HFF-Myc (cell line): Measurements from ENCODE around the gene SIGLEC12.

Experiments used
- DNase-seq: peaks from one replicate; pipeline ENCODE4 v3.0.0-alpha.2; 2011; ENCODE audit warnings: low read depth; ENCODE audit errors: extremely low read depth
- H3K4me3 ChIP-seq: replicated peaks from 2 replicates; pipeline ENCODE4 v1.5.1; 2011; ENCODE audit warnings: low read depth, mild to moderate bottlenecking, control low read depth, low read length
- TF ChIP-seq, protein P1 (sequence below): IDR thresholded peaks from 2 replicates; pipeline ENCODE4 v1.5.1; 2012; ENCODE audit warnings: mild to moderate bottlenecking, low read depth, low read length, control low read depth; ENCODE audit errors: missing control alignments

Gene SIGLEC12

DNA sequence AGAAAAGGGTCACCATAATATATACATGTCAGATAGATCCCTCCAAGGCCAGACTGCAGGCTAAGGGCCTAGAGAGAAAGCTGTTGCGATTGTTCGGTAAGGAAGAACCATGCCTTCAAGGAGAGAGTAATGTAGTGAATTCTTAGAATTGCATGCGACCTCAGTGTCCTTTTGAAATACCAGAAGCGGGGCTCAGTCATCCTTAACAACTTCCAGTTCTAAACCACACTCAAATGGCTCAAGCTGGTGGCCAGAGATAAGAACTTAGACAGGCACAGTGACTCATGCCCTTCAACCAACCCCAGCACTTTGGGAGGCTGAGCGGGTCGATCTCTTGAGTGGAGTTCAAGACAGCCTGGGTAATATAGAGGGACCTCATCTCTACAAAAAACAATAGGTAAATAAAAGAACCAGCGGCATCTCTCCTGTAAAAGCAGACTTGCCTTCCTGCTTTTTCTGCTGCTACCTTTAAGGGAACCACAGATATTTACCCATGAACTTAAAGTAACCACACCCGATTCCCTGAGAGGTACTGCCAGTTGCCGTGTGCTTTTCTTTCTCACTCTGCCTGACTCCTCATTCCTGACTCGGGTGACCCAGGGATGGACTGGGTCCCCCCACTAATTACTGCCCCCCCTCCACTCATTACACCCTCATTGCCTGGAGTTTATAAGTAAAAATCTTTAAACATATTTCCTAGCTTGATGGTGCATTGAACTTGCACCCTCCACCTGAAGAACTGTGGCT lies 45.2 kb upstream of the SIGLEC12 start:
- TF ChIP-seq, protein P1, sequence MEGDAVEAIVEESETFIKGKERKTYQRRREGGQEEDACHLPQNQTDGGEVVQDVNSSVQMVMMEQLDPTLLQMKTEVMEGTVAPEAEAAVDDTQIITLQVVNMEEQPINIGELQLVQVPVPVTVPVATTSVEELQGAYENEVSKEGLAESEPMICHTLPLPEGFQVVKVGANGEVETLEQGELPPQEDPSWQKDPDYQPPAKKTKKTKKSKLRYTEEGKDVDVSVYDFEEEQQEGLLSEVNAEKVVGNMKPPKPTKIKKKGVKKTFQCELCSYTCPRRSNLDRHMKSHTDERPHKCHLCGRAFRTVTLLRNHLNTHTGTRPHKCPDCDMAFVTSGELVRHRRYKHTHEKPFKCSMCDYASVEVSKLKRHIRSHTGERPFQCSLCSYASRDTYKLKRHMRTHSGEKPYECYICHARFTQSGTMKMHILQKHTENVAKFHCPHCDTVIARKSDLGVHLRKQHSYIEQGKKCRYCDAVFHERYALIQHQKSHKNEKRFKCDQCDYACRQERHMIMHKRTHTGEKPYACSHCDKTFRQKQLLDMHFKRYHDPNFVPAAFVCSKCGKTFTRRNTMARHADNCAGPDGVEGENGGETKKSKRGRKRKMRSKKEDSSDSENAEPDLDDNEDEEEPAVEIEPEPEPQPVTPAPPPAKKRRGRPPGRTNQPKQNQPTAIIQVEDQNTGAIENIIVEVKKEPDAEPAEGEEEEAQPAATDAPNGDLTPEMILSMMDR, result no peak
- no peak overlapping the region for H3K4me3 ChIP-seq
- DNase-seq, result no peak

DNA sequence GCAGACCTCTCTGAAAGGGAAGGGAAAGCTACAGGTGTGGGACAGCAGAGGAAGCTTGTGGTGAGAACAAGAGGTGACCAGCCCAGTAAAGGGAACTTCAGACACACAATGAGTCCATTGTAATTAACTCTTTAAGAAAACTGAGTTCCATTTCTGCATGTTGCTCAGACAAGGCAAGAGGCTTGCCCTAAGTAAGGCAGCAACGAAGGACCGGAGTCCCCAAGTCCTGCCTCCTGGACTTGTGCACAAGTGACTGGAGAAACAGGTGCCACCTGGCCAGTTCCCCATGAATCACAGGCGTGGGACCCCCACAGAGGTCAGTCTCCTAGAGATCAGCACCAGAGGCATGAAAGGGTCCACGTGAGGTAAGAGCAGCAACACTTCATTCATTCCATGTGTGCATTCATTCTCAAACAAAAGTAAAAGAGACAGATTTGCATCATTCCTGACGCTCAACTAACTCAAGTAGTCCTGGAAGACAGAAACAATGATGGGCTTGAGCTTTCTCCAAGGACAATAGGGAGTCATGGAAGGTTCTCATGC lies 44.6 kb upstream of the SIGLEC12 start:
- no peak overlapping the region for H3K4me3 ChIP-seq
- DNase-seq, result no peak
- TF ChIP-seq, protein P1, result no peak

DNA sequence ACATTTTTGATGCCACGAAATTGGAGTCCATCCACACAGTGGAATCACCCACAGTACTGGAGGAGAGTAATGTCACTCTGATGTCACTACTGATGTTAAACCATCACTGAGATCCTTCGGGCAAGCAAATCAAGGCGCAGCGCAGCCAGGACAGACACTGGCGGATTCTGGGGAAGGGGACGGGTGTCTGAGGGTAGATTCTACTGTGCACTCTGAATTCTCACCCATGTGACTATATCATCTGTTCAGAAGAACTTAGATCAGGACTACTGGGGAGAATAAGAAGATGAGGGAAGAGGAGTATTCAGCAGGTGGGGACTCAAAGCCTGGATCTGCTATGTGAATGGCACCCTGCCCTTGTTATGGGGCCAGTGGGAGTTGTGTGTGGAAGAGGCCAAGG lies 42.4 kb upstream of the SIGLEC12 start:
- TF ChIP-seq, protein P1, result no peak
- DNase-seq, result no peak
- H3K4me3 ChIP-seq, result no peak overlapping the region

DNA sequence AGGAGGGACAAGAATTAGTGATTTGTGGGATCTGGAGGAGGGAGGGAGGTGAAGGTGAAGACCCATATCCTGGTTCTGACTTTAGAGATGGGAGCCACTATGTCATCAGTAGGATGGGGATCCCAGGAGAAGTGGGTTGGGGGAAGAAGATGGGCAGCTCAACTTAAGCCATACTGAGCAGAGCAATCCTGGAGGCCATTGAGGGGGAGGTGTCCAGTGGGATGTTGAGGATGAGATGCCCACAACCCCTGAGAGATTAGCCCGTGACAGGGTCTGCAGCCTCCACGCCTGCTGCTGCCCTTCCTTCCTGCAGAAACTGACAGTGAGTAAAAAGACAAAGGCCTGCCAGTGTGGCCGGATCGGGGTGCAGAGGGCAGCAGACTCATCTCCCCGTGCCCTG lies 41.1 kb upstream of the SIGLEC12 start:
- no peak for DNase-seq
- TF ChIP-seq, protein P1, result no peak

DNA sequence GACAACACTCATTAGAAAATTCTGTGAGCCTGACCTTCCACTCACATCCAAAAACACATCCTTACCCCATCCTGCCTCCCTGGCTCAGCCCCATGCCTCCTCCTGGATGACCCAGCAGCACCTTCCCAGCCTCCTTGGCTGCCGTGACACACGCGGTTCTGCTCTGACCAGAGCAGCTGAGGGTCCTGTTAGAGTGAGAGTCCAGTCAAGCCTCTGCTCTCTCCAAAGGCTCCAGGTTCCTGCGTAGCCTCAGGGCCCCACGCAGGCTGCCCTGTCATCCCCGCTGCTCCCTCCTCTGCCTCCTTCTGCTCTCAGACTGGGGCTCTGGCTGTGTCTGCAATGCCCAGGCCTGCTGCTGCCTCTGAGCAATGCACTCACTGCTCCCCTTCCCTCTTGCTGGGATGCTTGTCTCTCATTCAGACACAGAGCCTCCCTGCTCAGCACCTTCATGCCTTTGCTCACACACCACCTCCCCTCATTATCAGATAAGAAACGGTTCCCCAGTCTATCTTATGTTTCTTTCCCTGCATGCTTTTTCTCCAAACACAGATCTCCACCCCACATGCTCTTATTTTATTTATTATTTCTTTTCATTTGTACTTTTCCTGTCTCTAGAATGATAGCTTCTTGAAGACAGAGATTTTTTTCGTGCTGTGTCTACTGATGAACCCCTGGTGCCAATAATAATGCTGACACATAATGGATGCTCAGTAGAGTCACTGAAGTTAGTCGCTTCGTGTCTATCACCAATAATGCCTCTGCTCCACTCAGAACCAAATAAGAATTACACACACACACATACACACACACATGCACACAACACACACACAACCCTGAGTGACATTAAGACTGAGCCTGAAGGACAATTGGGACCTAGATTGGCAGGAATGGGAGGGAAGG lies 40.1 kb upstream of the SIGLEC12 start:
- TF ChIP-seq, protein P1, result no peak
- no peak for DNase-seq
- H3K4me3 ChIP-seq, result no peak overlapping the region

More for the DNA sequence above, 41.1 kb upstream of the SIGLEC12 start:
- H3K4me3 ChIP-seq, result no peak overlapping the region

DNA sequence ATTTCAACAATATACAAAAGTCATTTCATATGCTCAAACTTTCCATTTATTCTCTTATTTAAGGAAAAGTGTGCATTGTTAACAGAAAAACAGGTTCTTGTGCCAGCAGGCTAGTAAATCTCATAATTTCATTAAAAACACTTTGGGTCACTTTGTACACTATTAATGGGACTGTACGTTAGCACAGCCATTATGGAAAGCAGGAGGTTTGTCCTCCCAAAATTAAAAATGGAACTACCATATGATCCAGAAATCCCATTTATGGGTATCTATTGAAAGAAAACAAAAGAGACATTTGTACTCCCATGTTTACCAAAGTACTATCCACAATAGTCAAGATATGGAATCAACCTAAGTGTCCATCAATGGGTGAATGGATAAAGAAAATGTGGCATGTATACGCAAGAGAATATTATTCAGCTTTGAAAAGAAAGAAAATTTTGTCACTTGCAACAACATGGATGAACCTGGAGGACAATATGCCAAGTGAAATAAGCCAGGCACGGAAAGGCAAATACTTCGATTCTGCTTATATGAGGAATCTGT lies 38.3 kb upstream of the SIGLEC12 start:
- no peak for DNase-seq
- H3K4me3 ChIP-seq, result no peak overlapping the region
- TF ChIP-seq, protein P1, result no peak
